Measurements from ENCODE around the gene TMEM250.

TMEM250 gene

DNA sequence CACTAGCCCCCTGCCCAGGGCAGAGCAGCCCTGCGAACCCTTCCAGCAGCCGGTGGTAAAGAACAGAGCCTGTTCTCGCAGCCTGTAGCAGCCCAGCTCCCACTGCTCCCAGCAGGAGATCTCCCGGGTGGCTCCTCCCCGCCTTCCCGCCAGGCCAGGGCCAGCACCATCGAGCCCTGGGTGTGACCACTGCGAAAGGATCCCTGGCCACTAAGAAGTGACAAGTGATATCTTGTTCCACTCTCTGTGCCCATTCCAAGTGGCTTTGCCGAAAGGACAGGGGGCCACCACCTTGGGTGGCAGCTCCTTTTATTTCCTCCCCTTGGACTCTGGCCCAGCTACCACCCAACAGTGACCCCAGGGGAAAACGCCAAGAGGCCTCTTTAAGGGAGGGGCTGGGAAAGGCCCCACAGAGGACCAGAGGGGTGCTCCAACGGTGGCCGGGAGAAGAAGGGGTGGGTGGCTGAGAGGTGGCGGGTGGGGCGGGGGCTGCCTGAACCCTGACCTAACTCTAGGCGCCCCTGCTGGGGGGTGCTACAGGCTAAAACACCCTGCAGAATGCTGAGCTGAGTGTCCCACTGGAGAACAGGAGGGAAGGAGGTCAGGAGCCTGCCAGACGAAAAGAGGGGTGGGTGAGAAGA lies 25.2 kb downstream of the TMEM250 start:
- DNase-seq (ENCODE audit: low read depth, low spot score): no peak
- Histone ChIP-seq H3K27me3 (ENCODE audit: control insufficient read depth, insufficient read depth, low read length) (no peaks in the 10 kb centered on the region; the same call in 1 of the 2 replicates), H3K9me3 (ENCODE audit: control insufficient read depth, insufficient read depth, low read length) (no peaks in the 10 kb centered on the region), H3K36me3 (ENCODE audit: control insufficient read depth, insufficient read depth, low read length) (no peaks in the 10 kb centered on the region), H3K27ac (ENCODE audit: low read length) (no peak overlapping the region), H3K4me3 (ENCODE audit: low read length) (peak overlapping the region; percentile 40; the same call in 1 of the 2 replicates), H3K4me1 (ENCODE audit: control insufficient read depth, insufficient read depth, low read length) (peaks cover 12% of the 10 kb centered on the region)
- WGBS (ENCODE audit: insufficient coverage, insufficient read length): no CpG with 5 or more reads among the region's 16 CpGs

DNA sequence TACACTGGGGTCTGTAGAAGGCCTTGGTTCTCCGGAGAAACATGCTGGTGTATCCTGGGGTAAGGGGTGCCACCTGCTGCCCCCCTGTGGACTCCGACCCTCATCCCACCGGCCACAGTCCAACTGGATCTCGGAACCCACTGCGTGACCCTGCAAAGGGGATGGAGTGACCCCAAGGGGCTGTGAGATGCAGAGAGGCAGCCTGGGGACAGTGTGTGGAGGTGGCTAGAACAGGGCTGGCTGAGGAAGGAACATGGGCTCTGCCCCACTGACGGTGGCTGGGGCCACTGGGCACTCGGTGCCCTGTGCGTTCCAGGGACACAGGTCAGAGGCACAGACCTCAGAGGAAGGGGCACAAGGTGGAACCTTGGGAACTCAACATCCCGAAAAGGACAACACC lies 25.9 kb downstream of the TMEM250 start:
- no CpG with 5 or more reads among the region's 9 CpGs for WGBS (ENCODE audit: insufficient coverage, insufficient read length)
- peaks cover 12% of the 10 kb centered on the region for H3K4me1 ChIP-seq (ENCODE audit: control insufficient read depth, insufficient read depth, low read length)
- H3K4me3 ChIP-seq (ENCODE audit: low read length): no peak overlapping the region
- no peak for DNase-seq (ENCODE audit: low read depth, low spot score)
- no peak overlapping the region for H3K27ac ChIP-seq (ENCODE audit: low read length)
- no peaks in the 10 kb centered on the region for H3K9me3 ChIP-seq (ENCODE audit: control insufficient read depth, insufficient read depth, low read length)
- H3K36me3 ChIP-seq (ENCODE audit: control insufficient read depth, insufficient read depth, low read length): no peaks in the 10 kb centered on the region
- no peaks in the 10 kb centered on the region; the same call in 1 of the 2 replicates for H3K27me3 ChIP-seq (ENCODE audit: control insufficient read depth, insufficient read depth, low read length)

DNA sequence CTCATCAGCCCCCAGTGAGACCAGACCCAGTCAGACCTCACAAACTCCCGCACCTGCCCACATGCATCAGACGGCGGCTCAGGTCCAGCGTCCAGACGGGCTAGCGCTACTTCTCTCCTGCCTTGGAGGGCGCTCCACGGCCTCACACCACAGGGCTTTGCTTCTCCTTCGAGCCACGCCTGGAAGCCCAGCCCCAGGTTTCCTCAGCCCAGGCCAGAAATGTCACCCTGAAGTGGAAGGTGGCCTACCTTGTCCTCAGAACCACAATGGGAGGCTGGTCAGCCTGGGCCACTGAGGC lies 26.4 kb downstream of the TMEM250 start:
- Histone ChIP-seq H3K27ac (ENCODE audit: low read length) (no peak overlapping the region), H3K36me3 (ENCODE audit: control insufficient read depth, insufficient read depth, low read length) (no peaks in the 10 kb centered on the region), H3K9me3 (ENCODE audit: control insufficient read depth, insufficient read depth, low read length) (no peaks in the 10 kb centered on the region), H3K4me1 (ENCODE audit: control insufficient read depth, insufficient read depth, low read length) (peaks cover 12% of the 10 kb centered on the region), H3K27me3 (ENCODE audit: control insufficient read depth, insufficient read depth, low read length) (no peaks in the 10 kb centered on the region; the same call in 1 of the 2 replicates), H3K4me3 (ENCODE audit: low read length) (no peak overlapping the region)
- no peak for DNase-seq (ENCODE audit: low read depth, low spot score)
- no CpG with 5 or more reads among the region's 10 CpGs for WGBS (ENCODE audit: insufficient coverage, insufficient read length)

DNA sequence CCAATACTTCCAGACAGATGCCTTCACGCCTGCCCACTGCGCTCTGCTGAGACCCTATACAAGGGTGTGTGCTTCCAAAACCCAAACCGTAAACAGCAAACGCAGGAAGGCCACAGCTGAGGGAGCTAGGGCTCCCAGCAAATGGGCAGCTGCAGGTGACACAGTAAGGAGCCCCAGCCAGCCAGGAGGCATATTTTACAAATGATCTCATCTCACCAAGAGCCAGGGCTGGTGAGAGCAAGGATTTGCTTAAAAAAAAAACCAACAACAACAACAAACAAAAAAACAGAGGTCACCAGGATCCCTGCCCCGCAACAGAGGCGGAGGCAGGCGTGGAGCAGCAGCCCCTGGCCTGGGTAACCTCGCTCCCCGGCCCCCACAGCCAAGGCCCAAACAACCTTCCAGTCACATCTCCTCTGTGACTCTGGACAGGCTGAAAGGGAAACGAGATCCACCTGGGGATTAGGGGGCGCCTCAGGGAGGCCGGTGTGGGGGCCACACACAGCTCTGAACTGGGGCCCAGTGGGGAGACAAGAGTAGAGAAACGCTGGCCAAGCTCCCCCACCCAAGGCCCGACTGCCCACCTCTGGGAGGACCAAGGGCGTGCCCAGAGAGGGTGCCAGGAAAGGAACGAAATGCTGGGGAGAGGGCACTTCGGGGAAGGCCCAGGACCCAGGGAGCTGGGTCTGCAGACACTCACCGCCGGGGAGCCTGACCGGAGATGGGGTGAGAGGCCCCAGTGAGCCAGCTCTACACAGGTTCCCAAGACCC lies 26.9 kb downstream of the TMEM250 start:
- DNase-seq (ENCODE audit: low read depth, low spot score): no peak
- no peaks in the 10 kb centered on the region for H3K9me3 ChIP-seq (ENCODE audit: control insufficient read depth, insufficient read depth, low read length)
- H3K4me1 ChIP-seq (ENCODE audit: control insufficient read depth, insufficient read depth, low read length): peaks cover 13% of the 10 kb centered on the region
- H3K4me3 ChIP-seq (ENCODE audit: low read length): no peak overlapping the region
- H3K27ac ChIP-seq (ENCODE audit: low read length): no peak overlapping the region
- no CpG with 5 or more reads among the region's 20 CpGs for WGBS (ENCODE audit: insufficient coverage, insufficient read length)
- H3K27me3 ChIP-seq (ENCODE audit: control insufficient read depth, insufficient read depth, low read length): no peaks in the 10 kb centered on the region; the same call in 1 of the 2 replicates
- H3K36me3 ChIP-seq (ENCODE audit: control insufficient read depth, insufficient read depth, low read length): no peaks in the 10 kb centered on the region

DNA sequence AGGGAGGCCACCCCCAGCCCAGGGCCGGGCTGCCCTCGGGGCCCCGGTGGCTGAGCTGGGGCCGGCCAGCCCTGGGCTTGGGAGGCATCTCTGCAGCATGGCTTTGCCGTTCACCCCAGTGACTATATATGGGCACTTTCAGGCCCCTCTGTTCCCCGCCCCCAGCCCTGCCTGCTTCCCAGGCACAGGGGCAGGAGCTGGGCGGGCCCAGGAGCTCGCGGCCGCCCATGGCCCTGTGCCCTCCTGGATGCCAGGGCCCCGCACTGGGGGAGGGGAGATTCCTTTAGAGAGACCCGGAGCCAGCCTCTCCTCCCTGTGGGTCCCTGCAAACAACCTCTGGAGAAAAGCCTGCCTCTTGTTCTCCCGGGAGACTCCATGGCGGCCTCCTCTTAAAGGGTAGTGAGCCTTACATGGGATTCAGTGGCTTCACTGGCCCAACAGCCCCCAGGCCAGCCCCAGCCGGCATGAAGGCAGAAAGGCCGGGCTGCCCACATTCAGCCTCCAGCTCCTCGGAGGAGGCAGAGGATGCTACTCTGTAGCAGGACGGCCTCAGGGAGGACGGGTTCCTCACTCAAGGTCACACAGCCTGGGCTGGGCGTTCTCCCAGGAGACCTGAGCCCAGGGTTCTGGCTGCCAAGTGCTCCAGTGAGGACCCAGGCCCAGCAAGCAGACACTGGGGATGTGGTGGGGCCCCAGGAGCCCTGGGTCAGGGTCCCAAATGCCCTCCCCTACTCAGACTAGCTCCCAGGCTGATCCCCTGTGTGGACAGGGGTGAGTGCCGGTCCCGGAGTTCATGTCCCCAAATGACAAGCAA lies 27.7 kb downstream of the TMEM250 start:
- WGBS (ENCODE audit: insufficient coverage, insufficient read length): no CpG with 5 or more reads among the region's 22 CpGs
- no peaks in the 10 kb centered on the region for H3K36me3 ChIP-seq (ENCODE audit: control insufficient read depth, insufficient read depth, low read length)
- H3K4me3 ChIP-seq (ENCODE audit: low read length): no peak overlapping the region
- peaks cover 14% of the 10 kb centered on the region for H3K4me1 ChIP-seq (ENCODE audit: control insufficient read depth, insufficient read depth, low read length)
- no peaks in the 10 kb centered on the region for H3K9me3 ChIP-seq (ENCODE audit: control insufficient read depth, insufficient read depth, low read length)
- H3K27ac ChIP-seq (ENCODE audit: low read length): no peak overlapping the region
- no peak for DNase-seq (ENCODE audit: low read depth, low spot score)
- no peaks in the 10 kb centered on the region; the same call in 1 of the 2 replicates for H3K27me3 ChIP-seq (ENCODE audit: control insufficient read depth, insufficient read depth, low read length)

DNA sequence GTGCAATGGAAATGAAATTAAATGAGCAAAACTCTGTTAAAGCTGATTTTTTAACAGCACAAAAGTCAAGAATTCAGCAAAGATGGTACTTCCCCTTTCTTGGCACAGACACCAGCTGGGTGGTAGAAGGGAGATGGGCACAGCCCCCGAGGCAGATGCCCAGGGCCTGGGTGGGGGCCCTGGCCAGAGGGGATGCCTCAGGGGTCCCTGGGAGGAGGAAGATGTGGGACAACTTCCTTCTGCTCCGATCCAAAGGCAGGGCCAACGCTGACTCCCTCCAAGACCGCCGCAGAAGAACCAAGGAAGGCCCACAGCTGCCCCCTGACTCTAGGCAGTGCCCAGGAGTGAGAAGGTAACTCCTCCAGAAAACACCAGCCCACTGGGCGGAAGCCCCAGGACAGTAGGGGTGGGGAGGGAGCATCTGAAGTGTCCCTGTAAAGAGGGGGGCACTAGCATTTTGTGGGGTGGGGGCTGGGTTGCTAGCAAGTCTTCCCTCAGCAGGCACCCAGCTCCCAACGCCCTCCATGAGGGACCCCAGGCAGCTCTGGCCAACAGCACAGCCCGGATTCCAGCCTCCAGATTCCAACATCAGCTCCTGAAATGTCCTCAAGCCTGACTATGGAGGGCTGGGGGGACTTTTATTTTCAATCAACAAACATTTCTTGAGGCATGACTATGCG lies 28.5 kb downstream of the TMEM250 start:
- no peaks in the 10 kb centered on the region for H3K36me3 ChIP-seq (ENCODE audit: control insufficient read depth, insufficient read depth, low read length)
- no peaks in the 10 kb centered on the region; the same call in 1 of the 2 replicates for H3K27me3 ChIP-seq (ENCODE audit: control insufficient read depth, insufficient read depth, low read length)
- peaks cover 14% of the 10 kb centered on the region for H3K4me1 ChIP-seq (ENCODE audit: control insufficient read depth, insufficient read depth, low read length)
- H3K9me3 ChIP-seq (ENCODE audit: control insufficient read depth, insufficient read depth, low read length): no peaks in the 10 kb centered on the region
- DNase-seq (ENCODE audit: low read depth, low spot score): no peak
- H3K4me3 ChIP-seq (ENCODE audit: low read length): no peak overlapping the region
- no peak overlapping the region for H3K27ac ChIP-seq (ENCODE audit: low read length)
- no CpG with 5 or more reads among the region's 9 CpGs for WGBS (ENCODE audit: insufficient coverage, insufficient read length)

DNA sequence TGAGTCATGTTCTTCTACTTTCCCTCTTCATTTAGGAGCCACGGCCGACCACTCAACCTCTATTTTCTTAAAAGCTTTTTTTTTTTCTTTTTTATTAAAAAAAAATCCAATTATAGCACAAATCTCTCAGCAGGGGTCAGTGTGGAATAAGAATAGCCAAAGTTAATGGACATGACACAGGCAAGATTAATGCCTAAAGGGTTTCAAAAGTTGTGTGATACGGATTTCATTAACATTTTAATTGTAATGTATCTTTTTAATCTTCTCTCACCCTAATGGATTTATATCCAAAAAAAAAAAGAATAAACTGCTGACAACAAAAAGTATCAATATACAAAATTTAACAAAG lies 29.0 kb downstream of the TMEM250 start:
- Histone ChIP-seq H3K4me3 (ENCODE audit: low read length) (no peak overlapping the region), H3K36me3 (ENCODE audit: control insufficient read depth, insufficient read depth, low read length) (no peaks in the 10 kb centered on the region), H3K4me1 (ENCODE audit: control insufficient read depth, insufficient read depth, low read length) (peaks cover 14% of the 10 kb centered on the region), H3K27ac (ENCODE audit: low read length) (no peak overlapping the region), H3K27me3 (ENCODE audit: control insufficient read depth, insufficient read depth, low read length) (no peaks in the 10 kb centered on the region; the same call in 1 of the 2 replicates), H3K9me3 (ENCODE audit: control insufficient read depth, insufficient read depth, low read length) (no peaks in the 10 kb centered on the region)
- DNase-seq (ENCODE audit: low read depth, low spot score): no peak
- WGBS (ENCODE audit: insufficient coverage, insufficient read length): no CpG with 5 or more reads among the region's 3 CpGs

DNA sequence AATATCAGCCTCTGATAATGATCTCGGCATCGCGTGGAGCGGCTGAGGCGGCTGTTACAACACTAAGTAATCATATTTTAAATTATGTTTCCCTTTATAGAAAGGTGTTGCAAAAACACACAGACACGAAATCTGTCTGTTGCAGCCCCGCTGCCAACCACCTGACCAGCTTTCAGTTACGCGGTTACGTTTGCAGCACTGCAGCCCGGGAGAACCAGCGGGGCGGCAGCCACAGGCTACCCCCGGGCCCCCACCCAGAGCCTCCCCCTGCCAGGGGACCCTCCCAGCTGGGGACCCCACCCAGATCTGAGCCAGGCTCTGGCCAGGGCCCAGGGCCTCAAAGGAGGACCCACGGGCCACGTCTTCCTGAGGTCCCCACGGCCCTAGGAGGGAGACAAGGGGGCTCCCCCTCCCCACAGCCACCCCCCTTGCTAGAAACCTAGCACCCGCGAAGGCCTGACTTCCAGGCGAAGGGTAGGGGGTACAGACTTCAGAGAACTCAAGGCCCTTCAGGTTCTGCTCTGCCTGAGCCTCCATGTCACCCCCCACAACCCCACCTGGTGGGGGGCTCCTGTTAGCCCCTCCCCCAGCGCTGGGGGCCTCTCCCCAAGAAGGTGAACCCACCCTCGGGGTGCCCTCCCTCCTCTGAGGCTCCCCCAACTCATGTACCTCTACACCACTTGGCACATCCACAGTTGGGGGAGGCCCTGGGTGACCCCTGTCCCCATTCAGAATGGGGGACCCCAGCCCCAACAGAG lies 29.6 kb downstream of the TMEM250 start:
- Histone ChIP-seq H3K9me3 (ENCODE audit: control insufficient read depth, insufficient read depth, low read length) (no peaks in the 10 kb centered on the region), H3K36me3 (ENCODE audit: control insufficient read depth, insufficient read depth, low read length) (no peaks in the 10 kb centered on the region), H3K4me3 (ENCODE audit: low read length) (no peak overlapping the region), H3K4me1 (ENCODE audit: control insufficient read depth, insufficient read depth, low read length) (peaks cover 14% of the 10 kb centered on the region), H3K27me3 (ENCODE audit: control insufficient read depth, insufficient read depth, low read length) (no peaks in the 10 kb centered on the region; the same call in 1 of the 2 replicates), H3K27ac (ENCODE audit: low read length) (no peak overlapping the region)
- WGBS (ENCODE audit: insufficient coverage, insufficient read length): no CpG with 5 or more reads among the region's 22 CpGs
- no peak for DNase-seq (ENCODE audit: low read depth, low spot score)

DNA sequence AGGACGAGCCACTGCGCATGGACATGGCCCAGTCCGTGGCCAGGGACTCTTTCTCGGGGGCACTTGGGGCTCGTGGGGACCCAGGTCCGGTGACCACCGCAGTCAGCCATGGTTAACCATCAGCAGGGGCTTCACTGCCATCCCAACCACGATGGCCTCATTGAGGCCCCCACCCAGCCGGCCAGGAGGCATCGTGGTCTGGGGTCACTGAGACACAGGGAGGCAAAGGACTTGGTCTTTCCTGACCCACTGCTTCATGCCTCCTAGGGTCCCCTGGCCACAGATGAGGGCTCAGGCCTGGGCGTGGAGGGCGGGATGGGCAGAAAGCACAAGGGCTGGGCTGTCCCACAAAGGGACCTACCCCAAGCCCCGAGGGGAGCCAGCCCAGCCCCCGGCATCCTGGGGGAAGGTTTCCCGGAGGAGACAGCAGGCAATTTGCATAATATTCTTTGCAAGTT lies 30.2 kb downstream of the TMEM250 start:
- no CpG with 5 or more reads among the region's 15 CpGs for WGBS (ENCODE audit: insufficient coverage, insufficient read length)
- peaks cover 14% of the 10 kb centered on the region for H3K4me1 ChIP-seq (ENCODE audit: control insufficient read depth, insufficient read depth, low read length)
- H3K9me3 ChIP-seq (ENCODE audit: control insufficient read depth, insufficient read depth, low read length): no peaks in the 10 kb centered on the region
- DNase-seq (ENCODE audit: low read depth, low spot score): no peak
- H3K4me3 ChIP-seq (ENCODE audit: low read length): no peak overlapping the region
- H3K27ac ChIP-seq (ENCODE audit: low read length): no peak overlapping the region
- H3K36me3 ChIP-seq (ENCODE audit: control insufficient read depth, insufficient read depth, low read length): no peaks in the 10 kb centered on the region
- H3K27me3 ChIP-seq (ENCODE audit: control insufficient read depth, insufficient read depth, low read length): no peaks in the 10 kb centered on the region

Measured in iPS DF 6.9 (cell line).